HepG2 (cell line): ENCODE measurements around the gene NCDN. TPM values are rescaled to one million over a fixed set of nuclear protein-coding genes. Genes with fewer than 3 reads are reported as not detected.

Experiments used
- EP300 ChIP-seq, 3 experiments: sonication (generic) in 1 of 3; formaldehyde crosslinking in 1 of 3; IDR thresholded peaks; 2 replicates each; pipeline versions ENCODE4 v1.5.1 to v1.6.1; 2011 to 2020; ENCODE audit warnings: low read depth in 2 of 3, low read length in 2 of 3, borderline replicate concordance in 1 of 3, improper control_type of control experiment in 1 of 3, mild to moderate bottlenecking in 1 of 3, missing genetic modification reagents in 1 of 3, moderate library complexity in 1 of 3
- GPN1 ChIP-seq: sonication (generic); formaldehyde crosslinking; IDR thresholded peaks from 2 replicates; pipeline ENCODE4 v1.5.1; 2020; ENCODE audit warnings: missing genetic modification reagents, borderline replicate concordance
- NR2F2 ChIP-seq: IDR thresholded peaks from 2 replicates; pipeline ENCODE4 v1.6.1; 2012; ENCODE audit warnings: low read depth, inconsistent platforms, borderline replicate concordance
- PRPF4 ChIP-seq: fragments of 200-400 bp; formaldehyde crosslinking; IDR thresholded peaks from 2 replicates; pipeline ENCODE4 v1.6.1; 2016; ENCODE audit warnings: low read length, low read depth; ENCODE audit not compliant: poor library complexity, severe bottlenecking
- SMARCE1 ChIP-seq: fragments of 450-650 bp; IDR thresholded peaks from 2 replicates; pipeline ENCODE4 v1.6.1; 2017; ENCODE audit warnings: borderline replicate concordance
- SNAPC4 ChIP-seq: sonication (generic); formaldehyde crosslinking; IDR thresholded peaks from 2 replicates; pipeline ENCODE4 v1.4.0; 2020; ENCODE audit warnings: mild to moderate bottlenecking, missing genetic modification reagents
- TCF7 ChIP-seq: sonication (generic); IDR thresholded peaks from 2 replicates; pipeline ENCODE4 v1.6.1; 2016; ENCODE audit warnings: antibody characterized with exemption, low read depth
- ZBTB38 ChIP-seq: sonication (generic); formaldehyde crosslinking; IDR thresholded peaks from 2 replicates; pipeline ENCODE4 v1.5.1; 2020; ENCODE audit warnings: mild to moderate bottlenecking, missing genetic modification reagents
- ZNF3 ChIP-seq: IDR thresholded peaks from 2 replicates; pipeline ENCODE4 v1.7.0; 2017; ENCODE audit warnings: inconsistent platforms
- ZNF335 ChIP-seq: sonication (generic); formaldehyde crosslinking; IDR thresholded peaks from 2 replicates; pipeline ENCODE4 v1.4.0; 2020; ENCODE audit warnings: missing genetic modification reagents
- ZNF468 ChIP-seq: sonication (generic); formaldehyde crosslinking; IDR thresholded peaks from 2 replicates; pipeline ENCODE4 v1.8.0; 2022; ENCODE audit warnings: mild to moderate bottlenecking, moderate library complexity, missing genetic modification reagents
- ZNF484 ChIP-seq: sonication (generic); formaldehyde crosslinking; IDR thresholded peaks from 2 replicates; pipeline ENCODE4 v1.5.1; 2020; ENCODE audit warnings: mild to moderate bottlenecking, low read depth, missing genetic modification reagents, borderline replicate concordance
- polyA plus RNA-seq, 8 experiments: library from polyadenylated mRNA; depleted of rRNA in 3 of 8; stranded (reverse) in 7 of 8; unstranded in 1 of 8; fragments of >200 nt; fragmentation: Illumina TruSeq in 4 of 8; extraction: Trizol in 4 of 8; gene quantifications; 2 replicates each; pipeline versions ENCODE4 v1.2.1 to v1.2.3, GENCODE V29; 2011 to 2016; ENCODE audit warnings: low read depth in 4 of 8, missing spikeins in 1 of 8, mixed read lengths in 1 of 8; ENCODE audit not compliant: insufficient read depth in 1 of 8
- total RNA-seq, 5 experiments: library from RNA; depleted of rRNA; stranded (reverse); fragments of >200 nt; fragmentation: Illumina TruSeq; extraction: Trizol; gene quantifications; 2 replicates each; pipeline ENCODE4 v1.2.3, GENCODE V29; 2016; ENCODE audit warnings: low read depth in 1 of 5
- TF ChIP-seq, protein P1 (sequence below): sonication (generic); formaldehyde crosslinking; IDR thresholded peaks from 2 replicates; pipeline ENCODE4 v1.4.0; 2020; ENCODE audit warnings: missing genetic modification reagents
- TF ChIP-seq, protein P2 (sequence below): sonication (generic); formaldehyde crosslinking; IDR thresholded peaks from 2 replicates; pipeline ENCODE4 v1.4.0; 2020; ENCODE audit warnings: missing genetic modification reagents, borderline replicate concordance

Gene NCDN
- total and polyA plus RNA-seq, 2 of the 13 experiments (the other 11 are each of a cell fraction or from before 2014, with no cell fraction given), result 6.6 to 9.3 TPM

DNA sequence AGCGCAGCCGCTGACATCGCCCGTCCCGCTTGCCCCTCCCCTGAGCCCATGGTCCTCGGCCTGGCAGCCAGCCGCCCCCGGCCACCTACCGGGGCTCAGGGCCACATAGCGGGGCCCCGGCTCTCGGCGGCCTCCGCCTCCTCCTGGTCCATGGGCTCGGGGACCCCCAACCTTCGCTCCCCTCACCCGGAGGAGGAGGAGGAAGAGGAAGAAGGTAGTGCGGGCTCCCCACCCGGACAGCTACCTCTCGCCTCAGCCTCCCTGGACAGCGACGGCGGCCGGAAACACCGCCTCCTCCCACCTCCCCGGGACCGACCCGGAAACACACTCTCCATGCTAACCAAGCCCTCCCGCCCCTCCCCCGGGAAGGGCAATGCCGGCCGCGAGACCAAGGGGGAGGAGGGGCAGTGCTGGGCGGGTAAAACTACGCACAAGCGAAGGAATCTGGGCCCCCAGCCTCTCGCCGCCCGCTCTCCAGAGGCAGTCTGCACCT, 435 bp upstream of the NCDN start, which contains the start of gene KIAA0319L (continued):
- TF ChIP-seq ZNF468 (no peak), ZNF3 (no peak), ZNF335 (CRISPR knock-in tag) (peak; percentile 31; the same call in 1 of the 2 replicates), SMARCE1 (no peak), TCF7 (no peak; the same call in 1 of the 2 replicates), PRPF4 (peak; percentile 61), NR2F2 (no peak; the same call in 1 of the 2 replicates), SNAPC4 (no peak; the same call in none of the 2 replicates), ZBTB38 (CRISPR knock-in tag) (no peak), ZNF484 (no peak), GPN1 (CRISPR knock-in tag) (no peak), EP300 (IDR thresholded peaks at IDR 0.05; ENCODE audit: low read depth in 2 of 2, low read length in 2 of 2) (no peak), EP300 (CRISPR knock-in tag; IDR thresholded peaks at IDR 0.05; ENCODE audit: borderline replicate concordance) (no peak; the same call in 1 of the 2 replicates)
- TF ChIP-seq, protein P1, sequence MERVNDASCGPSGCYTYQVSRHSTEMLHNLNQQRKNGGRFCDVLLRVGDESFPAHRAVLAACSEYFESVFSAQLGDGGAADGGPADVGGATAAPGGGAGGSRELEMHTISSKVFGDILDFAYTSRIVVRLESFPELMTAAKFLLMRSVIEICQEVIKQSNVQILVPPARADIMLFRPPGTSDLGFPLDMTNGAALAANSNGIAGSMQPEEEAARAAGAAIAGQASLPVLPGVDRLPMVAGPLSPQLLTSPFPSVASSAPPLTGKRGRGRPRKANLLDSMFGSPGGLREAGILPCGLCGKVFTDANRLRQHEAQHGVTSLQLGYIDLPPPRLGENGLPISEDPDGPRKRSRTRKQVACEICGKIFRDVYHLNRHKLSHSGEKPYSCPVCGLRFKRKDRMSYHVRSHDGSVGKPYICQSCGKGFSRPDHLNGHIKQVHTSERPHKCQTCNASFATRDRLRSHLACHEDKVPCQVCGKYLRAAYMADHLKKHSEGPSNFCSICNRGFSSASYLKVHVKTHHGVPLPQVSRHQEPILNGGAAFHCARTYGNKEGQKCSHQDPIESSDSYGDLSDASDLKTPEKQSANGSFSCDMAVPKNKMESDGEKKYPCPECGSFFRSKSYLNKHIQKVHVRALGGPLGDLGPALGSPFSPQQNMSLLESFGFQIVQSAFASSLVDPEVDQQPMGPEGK (CRISPR knock-in tag), result peak; percentile 92
- TF ChIP-seq, protein P2, sequence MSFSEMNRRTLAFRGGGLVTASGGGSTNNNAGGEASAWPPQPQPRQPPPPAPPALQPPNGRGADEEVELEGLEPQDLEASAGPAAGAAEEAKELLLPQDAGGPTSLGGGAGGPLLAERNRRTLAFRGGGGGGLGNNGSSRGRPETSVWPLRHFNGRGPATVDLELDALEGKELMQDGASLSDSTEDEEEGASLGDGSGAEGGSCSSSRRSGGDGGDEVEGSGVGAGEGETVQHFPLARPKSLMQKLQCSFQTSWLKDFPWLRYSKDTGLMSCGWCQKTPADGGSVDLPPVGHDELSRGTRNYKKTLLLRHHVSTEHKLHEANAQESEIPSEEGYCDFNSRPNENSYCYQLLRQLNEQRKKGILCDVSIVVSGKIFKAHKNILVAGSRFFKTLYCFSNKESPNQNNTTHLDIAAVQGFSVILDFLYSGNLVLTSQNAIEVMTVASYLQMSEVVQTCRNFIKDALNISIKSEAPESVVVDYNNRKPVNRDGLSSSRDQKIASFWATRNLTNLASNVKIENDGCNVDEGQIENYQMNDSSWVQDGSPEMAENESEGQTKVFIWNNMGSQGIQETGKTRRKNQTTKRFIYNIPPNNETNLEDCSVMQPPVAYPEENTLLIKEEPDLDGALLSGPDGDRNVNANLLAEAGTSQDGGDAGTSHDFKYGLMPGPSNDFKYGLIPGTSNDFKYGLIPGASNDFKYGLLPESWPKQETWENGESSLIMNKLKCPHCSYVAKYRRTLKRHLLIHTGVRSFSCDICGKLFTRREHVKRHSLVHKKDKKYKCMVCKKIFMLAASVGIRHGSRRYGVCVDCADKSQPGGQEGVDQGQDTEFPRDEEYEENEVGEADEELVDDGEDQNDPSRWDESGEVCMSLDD (CRISPR knock-in tag), result no peak
